Measurements from ENCODE around the gene SHF.

The SHF gene

GRCh38 chr15:45122719-45123118 lies 65.0 kb downstream of the SHF start:
- Histone ChIP-seq H3K36me3 (replicated peaks) (no peaks in the 10 kb centered on the region), H3K27ac (no peak overlapping the region), H3K4me3 (ENCODE audit: low read depth, low read length) (no peak overlapping the region), H3K27me3 (replicated peaks) (peaks cover under 1% of the 10 kb centered on the region)
- TF ChIP-seq CTCF (IDR thresholded peaks at IDR 0.05; ENCODE audit: low read depth, low read length, missing control alignments) = no peak
- in situ Hi-C loops (cut with HindIII; ENCODE audit: low pct_ligation_motif_present, low sequenced_read_pairs) = no loop called here
- no peak for DNase-seq

- Histone ChIP-seq H3K27me3 (replicated peaks) (peaks cover 8% of the 10 kb centered on the region), H3K36me3 (replicated peaks) (no peaks in the 10 kb centered on the region), H3K27ac (no peak overlapping the region), H3K4me3 (ENCODE audit: low read depth, low read length) (no peak overlapping the region)
- in situ Hi-C loops (cut with HindIII; ENCODE audit: low pct_ligation_motif_present, low sequenced_read_pairs) = no loop called here
- peak; percentile 83 for DNase-seq
- TF ChIP-seq CTCF (IDR thresholded peaks at IDR 0.05; ENCODE audit: low read depth, low read length, missing control alignments) = no peak
These were observed 65.9 kb downstream of the SHF start for GRCh38 chr15:45121706-45122417.

- no peak for DNase-seq
- Histone ChIP-seq H3K36me3 (replicated peaks) (no peaks in the 10 kb centered on the region), H3K4me3 (ENCODE audit: low read depth, low read length) (no peak overlapping the region), H3K27ac (no peak overlapping the region), H3K27me3 (replicated peaks) (peaks cover 16% of the 10 kb centered on the region)
- in situ Hi-C loops (cut with HindIII; ENCODE audit: low pct_ligation_motif_present, low sequenced_read_pairs) = no loop called here
- TF ChIP-seq CTCF (IDR thresholded peaks at IDR 0.05; ENCODE audit: low read depth, low read length, missing control alignments) = no peak
These were observed 66.7 kb downstream of the SHF start for GRCh38 chr15:45121020-45121419.

GRCh38 chr15:45120081-45120972 lies 67.4 kb downstream of the SHF start:
- Histone ChIP-seq H3K36me3 (replicated peaks) (no peaks in the 10 kb centered on the region), H3K4me3 (ENCODE audit: low read depth, low read length) (no peak overlapping the region), H3K27me3 (replicated peaks) (peaks cover 23% of the 10 kb centered on the region), H3K27ac (no peak overlapping the region)
- no peak for DNase-seq
- TF ChIP-seq CTCF (IDR thresholded peaks at IDR 0.05; ENCODE audit: low read depth, low read length, missing control alignments) = no peak
- in situ Hi-C loops (cut with HindIII; ENCODE audit: low pct_ligation_motif_present, low sequenced_read_pairs) = no loop called here

GRCh38 chr15:45118996-45119395 lies 68.8 kb downstream of the SHF start:
- TF ChIP-seq CTCF (IDR thresholded peaks at IDR 0.05; ENCODE audit: low read depth, low read length, missing control alignments) = no peak
- peaks cover 37% of the 10 kb centered on the region for H3K27me3 ChIP-seq (replicated peaks)
- H3K36me3 ChIP-seq (replicated peaks) = no peaks in the 10 kb centered on the region
- no peak for DNase-seq
- H3K4me3 ChIP-seq (ENCODE audit: low read depth, low read length) = no peak overlapping the region
- no peak overlapping the region for H3K27ac ChIP-seq
- in situ Hi-C loops (cut with HindIII; ENCODE audit: low pct_ligation_motif_present, low sequenced_read_pairs) = no loop called here
